ENCODE data around the gene IFIT1B.

IFIT1B gene

GRCh38 chr10:89428877-89429276, 51.0 kb downstream of the IFIT1B start:
- Histone ChIP-seq H3K79me2 (ENCODE audit: control insufficient read depth, low read length) (no peaks in the 10 kb centered on the region), H3K9me3 (ENCODE audit: control insufficient read depth, insufficient read depth, low read length) (no peaks in the 10 kb centered on the region), H3K9me2 (replicated peaks; ENCODE audit: control insufficient read depth, low read length) (no peaks in the 10 kb centered on the region), H3K36me3 (ENCODE audit: control insufficient read depth, low read length) (no peaks in the 10 kb centered on the region), H3K4me2 (ENCODE audit: low read length) (no peak overlapping the region), H3K27ac (ENCODE audit: low read depth, low read length) (no peak overlapping the region), H3K27me3 (ENCODE audit: control insufficient read depth, low read length) (peaks cover 3% of the 10 kb centered on the region; the same call in 1 of the 2 replicates), H3K4me1 (ENCODE audit: control insufficient read depth, low read length) (no peaks in the 10 kb centered on the region), H4K20me1 (ENCODE audit: control insufficient read depth, insufficient read depth, low read depth, low read length) (no peaks in the 10 kb centered on the region), H3K4me3 (ENCODE audit: low read length) (no peak overlapping the region), H3F3A (ENCODE audit: control insufficient read depth, insufficient read depth) (no peaks in the 10 kb centered on the region)
- TF ChIP-seq CTCF (IDR thresholded peaks at IDR 0.05; ENCODE audit: low read depth, low read length, poor library complexity, severe bottlenecking) (no peak), EZH2phosphoT487 (IDR thresholded peaks at IDR 0.05; ENCODE audit: borderline replicate concordance, low read length) (no peak)

DNA sequence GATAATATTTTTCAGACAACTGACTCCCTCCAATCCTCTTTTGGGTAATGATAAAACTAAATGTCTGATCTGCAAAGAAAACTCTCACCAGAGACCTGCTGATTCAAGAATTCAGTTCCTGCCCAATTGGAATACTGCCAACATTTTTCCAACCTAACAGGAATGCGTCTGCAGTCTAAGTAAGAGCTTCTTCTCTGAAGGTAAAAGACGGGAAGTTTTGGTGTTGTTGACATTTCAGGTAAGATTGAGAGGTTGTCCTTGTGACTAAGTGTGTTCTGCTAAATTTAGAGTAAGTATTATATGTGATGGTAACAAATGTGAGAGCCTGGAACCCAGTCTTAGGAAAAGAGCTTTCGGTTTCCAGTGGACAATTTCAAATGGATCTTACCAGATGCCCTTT, 54.1 kb downstream of the IFIT1B start:
- H3K4me2 ChIP-seq (ENCODE audit: low read length) = no peak overlapping the region
- H4K20me1 ChIP-seq (ENCODE audit: control insufficient read depth, insufficient read depth, low read depth, low read length) = no peaks in the 10 kb centered on the region
- TF ChIP-seq CTCF (IDR thresholded peaks at IDR 0.05; ENCODE audit: low read depth, low read length, poor library complexity, severe bottlenecking) = no peak
- no peak for TF ChIP-seq EZH2phosphoT487 (IDR thresholded peaks at IDR 0.05; ENCODE audit: borderline replicate concordance, low read length)
- no peak overlapping the region for H3K4me3 ChIP-seq (ENCODE audit: low read length)
- no peaks in the 10 kb centered on the region for H3K4me1 ChIP-seq (ENCODE audit: control insufficient read depth, low read length)
- H3K9me3 ChIP-seq (ENCODE audit: control insufficient read depth, insufficient read depth, low read length) = no peaks in the 10 kb centered on the region
- no peaks in the 10 kb centered on the region for H3F3A ChIP-seq (ENCODE audit: control insufficient read depth, insufficient read depth)
- H3K9me2 ChIP-seq (replicated peaks; ENCODE audit: control insufficient read depth, low read length) = no peaks in the 10 kb centered on the region
- no peak overlapping the region for H3K27ac ChIP-seq (ENCODE audit: low read depth, low read length)
- H3K79me2 ChIP-seq (ENCODE audit: control insufficient read depth, low read length) = no peaks in the 10 kb centered on the region
- H3K27me3 ChIP-seq (ENCODE audit: control insufficient read depth, low read length) = peaks cover 3% of the 10 kb centered on the region; the same call in 1 of the 2 replicates
- H3K36me3 ChIP-seq (ENCODE audit: control insufficient read depth, low read length) = no peaks in the 10 kb centered on the region

All from DOHH2 (cell line).